Neural cell (in vitro differentiated cells): ENCODE results near the gene MPDU1. TPM values are rescaled to one million over a fixed set of nuclear protein-coding genes. Genes with fewer than 3 reads are reported as not detected.

ENCODE experiments used
- H2AFZ ChIP-seq: fragments of 200-600, 300-800 bp; sonication (generic), shearing (Covaris generic); 2 replicates; pipeline ENCODE4 v1.6.0; 2014; ENCODE audit warnings: low read depth, mild to moderate bottlenecking, antibody characterized with exemption, low read length, moderate library complexity
- H3F3A ChIP-seq: fragments of 200-600 bp; shearing (Covaris generic); 2 replicates; pipeline ENCODE4 v1.6.1; 2016; ENCODE audit warnings: mild to moderate bottlenecking, moderate library complexity, mixed read lengths, antibody characterized with exemption, low read length; ENCODE audit not compliant: insufficient read depth, poor library complexity, severe bottlenecking
- H3K27ac ChIP-seq: fragments of 200-600, 300-800 bp; sonication (generic), shearing (Covaris generic); 2 replicates; pipeline ENCODE4 v1.5.1; 2014; ENCODE audit warnings: mild to moderate bottlenecking, low read length, moderate library complexity
- H3K27me3 ChIP-seq: fragments of 300-800, 200-600 bp; sonication (generic), shearing (Covaris generic); 2 replicates; pipeline ENCODE4 v1.6.0; 2014; ENCODE audit warnings: mild to moderate bottlenecking, low read depth, low read length, moderate library complexity; ENCODE audit not compliant: insufficient read depth
- H3K36me3 ChIP-seq: fragments of 300-800, 200-600 bp; sonication (generic), shearing (Covaris generic); 2 replicates; pipeline ENCODE4 v1.5.1; 2014; ENCODE audit warnings: mild to moderate bottlenecking, antibody characterized with exemption, low read length, moderate library complexity; ENCODE audit not compliant: insufficient read depth
- H3K4me2 ChIP-seq: fragments of 300-800, 200-600 bp; sonication (generic), shearing (Covaris generic); 2 replicates; pipeline ENCODE4 v1.6.0; 2014; ENCODE audit warnings: mild to moderate bottlenecking, low read length
- H3K4me3 ChIP-seq: fragments of 300-800, 200-600 bp; sonication (generic), shearing (Covaris generic); 2 replicates; pipeline ENCODE4 v1.5.1; 2014; ENCODE audit warnings: mild to moderate bottlenecking, low read length, moderate library complexity
- H3K79me2 ChIP-seq: fragments of 200-600 bp; shearing (Covaris generic); replicated peaks from 2 replicates; pipeline ENCODE4 v1.6.0; 2014; ENCODE audit warnings: mild to moderate bottlenecking, low read length, moderate library complexity; ENCODE audit not compliant: insufficient read depth
- H3K9ac ChIP-seq: fragments of 300-800, 200-600 bp; sonication (generic), shearing (Covaris generic); 2 replicates; pipeline ENCODE4 v1.6.1; 2016; ENCODE audit warnings: mild to moderate bottlenecking, low read length, mixed read lengths
- H3K9me2 ChIP-seq: fragments of 200-600 bp; shearing (Covaris generic); 2 replicates; pipeline ENCODE4 v1.6.1; 2016; ENCODE audit warnings: mild to moderate bottlenecking, low read length, mixed read lengths; ENCODE audit not compliant: insufficient read depth
- H3K9me3 ChIP-seq: fragments of 200-600, 300-800 bp; sonication (generic), shearing (Covaris generic); 2 replicates; pipeline ENCODE4 v1.6.1; 2016; ENCODE audit warnings: mild to moderate bottlenecking, mixed run types, low read length, moderate library complexity, mixed read lengths
- H4K20me1 ChIP-seq: fragments of 200-600 bp; shearing (Covaris generic); 2 replicates; pipeline ENCODE4 v1.6.1; 2016; ENCODE audit warnings: mild to moderate bottlenecking, mixed run types; ENCODE audit not compliant: insufficient read depth
- EP300 ChIP-seq: fragments of 450-650 bp; conservative IDR thresholded peaks from 2 replicates; pipeline ENCODE4 v1.6.1; 2014; ENCODE audit warnings: antibody characterized with exemption, mild to moderate bottlenecking, moderate library complexity; ENCODE audit not compliant: poor library complexity, severe bottlenecking
- EZH2 ChIP-seq: fragments of 200-600, 300-800 bp; shearing (Covaris generic), sonication (generic); IDR thresholded peaks from 2 replicates; pipeline ENCODE4 v1.6.1; 2014; ENCODE audit warnings: antibody characterized with exemption, low read length, borderline replicate concordance, mild to moderate bottlenecking; ENCODE audit not compliant: insufficient read depth, poor library complexity, severe bottlenecking
- MXI1 ChIP-seq: fragments of 450-650 bp; conservative IDR thresholded peaks from 2 replicates; pipeline ENCODE4 v1.6.1; 2014; ENCODE audit warnings: antibody characterized with exemption, mild to moderate bottlenecking; ENCODE audit not compliant: poor library complexity, severe bottlenecking
- POLR2AphosphoS5 ChIP-seq: IDR thresholded peaks from 2 replicates; pipeline ENCODE4 v1.6.1; 2012
- RAD21 ChIP-seq: fragments of 450-650 bp; conservative IDR thresholded peaks from 2 replicates; pipeline ENCODE4 v1.6.1; 2014; ENCODE audit warnings: antibody characterized with exemption, mild to moderate bottlenecking, moderate library complexity
- SMC3 ChIP-seq: fragments of 450-650 bp; conservative IDR thresholded peaks from 2 replicates; pipeline ENCODE4 v1.6.1; 2014; ENCODE audit warnings: antibody characterized with exemption, mild to moderate bottlenecking, moderate library complexity; ENCODE audit not compliant: poor library complexity
- TAF1 ChIP-seq: IDR thresholded peaks from 2 replicates; pipeline ENCODE4 v1.6.1; 2012; ENCODE audit warnings: low read depth
- polyA plus RNA-seq: library from polyadenylated mRNA; depleted of rRNA; stranded (reverse); fragments of >200 nt; gene quantifications from 2 replicates; pipeline ENCODE4 v1.2.3, GENCODE V29; 2014
- TF ChIP-seq, protein P1 (sequence below): fragments of 450-650 bp; IDR thresholded peaks from 2 replicates; pipeline ENCODE4 v1.5.1; 2014; ENCODE audit warnings: antibody characterized with exemption, mild to moderate bottlenecking, moderate library complexity; ENCODE audit not compliant: poor library complexity, severe bottlenecking
- TF ChIP-seq, protein P2 (sequence below): IDR thresholded peaks from 2 replicates; pipeline ENCODE4 v1.6.1; 2012; ENCODE audit warnings: borderline replicate concordance

Gene MPDU1
- polyA plus RNA-seq, 1 donor from 2014 or later, result 110 TPM

GRCh38 chr17:7591596-7591995 lies 7.9 kb downstream of the MPDU1 start:
- Histone ChIP-seq H3K79me2 (no peaks in the 10 kb centered on the region), H3F3A (no peaks in the 10 kb centered on the region), H2AFZ (no peak overlapping the region), H3K9me2 (no peaks in the 10 kb centered on the region), H3K9me3 (no peaks in the 10 kb centered on the region), H3K27ac (no peak overlapping the region), H3K9ac (no peak overlapping the region), H3K27me3 (no peaks in the 10 kb centered on the region), H4K20me1 (no peaks in the 10 kb centered on the region), H3K36me3 (peaks cover 7% of the 10 kb centered on the region), H3K4me2 (no peak overlapping the region), H3K4me3 (no peak overlapping the region)
- no peak for TF ChIP-seq RAD21
- TF ChIP-seq, protein P1, sequence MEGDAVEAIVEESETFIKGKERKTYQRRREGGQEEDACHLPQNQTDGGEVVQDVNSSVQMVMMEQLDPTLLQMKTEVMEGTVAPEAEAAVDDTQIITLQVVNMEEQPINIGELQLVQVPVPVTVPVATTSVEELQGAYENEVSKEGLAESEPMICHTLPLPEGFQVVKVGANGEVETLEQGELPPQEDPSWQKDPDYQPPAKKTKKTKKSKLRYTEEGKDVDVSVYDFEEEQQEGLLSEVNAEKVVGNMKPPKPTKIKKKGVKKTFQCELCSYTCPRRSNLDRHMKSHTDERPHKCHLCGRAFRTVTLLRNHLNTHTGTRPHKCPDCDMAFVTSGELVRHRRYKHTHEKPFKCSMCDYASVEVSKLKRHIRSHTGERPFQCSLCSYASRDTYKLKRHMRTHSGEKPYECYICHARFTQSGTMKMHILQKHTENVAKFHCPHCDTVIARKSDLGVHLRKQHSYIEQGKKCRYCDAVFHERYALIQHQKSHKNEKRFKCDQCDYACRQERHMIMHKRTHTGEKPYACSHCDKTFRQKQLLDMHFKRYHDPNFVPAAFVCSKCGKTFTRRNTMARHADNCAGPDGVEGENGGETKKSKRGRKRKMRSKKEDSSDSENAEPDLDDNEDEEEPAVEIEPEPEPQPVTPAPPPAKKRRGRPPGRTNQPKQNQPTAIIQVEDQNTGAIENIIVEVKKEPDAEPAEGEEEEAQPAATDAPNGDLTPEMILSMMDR, result no peak
- no peak for TF ChIP-seq TAF1
- TF ChIP-seq, protein P2, sequence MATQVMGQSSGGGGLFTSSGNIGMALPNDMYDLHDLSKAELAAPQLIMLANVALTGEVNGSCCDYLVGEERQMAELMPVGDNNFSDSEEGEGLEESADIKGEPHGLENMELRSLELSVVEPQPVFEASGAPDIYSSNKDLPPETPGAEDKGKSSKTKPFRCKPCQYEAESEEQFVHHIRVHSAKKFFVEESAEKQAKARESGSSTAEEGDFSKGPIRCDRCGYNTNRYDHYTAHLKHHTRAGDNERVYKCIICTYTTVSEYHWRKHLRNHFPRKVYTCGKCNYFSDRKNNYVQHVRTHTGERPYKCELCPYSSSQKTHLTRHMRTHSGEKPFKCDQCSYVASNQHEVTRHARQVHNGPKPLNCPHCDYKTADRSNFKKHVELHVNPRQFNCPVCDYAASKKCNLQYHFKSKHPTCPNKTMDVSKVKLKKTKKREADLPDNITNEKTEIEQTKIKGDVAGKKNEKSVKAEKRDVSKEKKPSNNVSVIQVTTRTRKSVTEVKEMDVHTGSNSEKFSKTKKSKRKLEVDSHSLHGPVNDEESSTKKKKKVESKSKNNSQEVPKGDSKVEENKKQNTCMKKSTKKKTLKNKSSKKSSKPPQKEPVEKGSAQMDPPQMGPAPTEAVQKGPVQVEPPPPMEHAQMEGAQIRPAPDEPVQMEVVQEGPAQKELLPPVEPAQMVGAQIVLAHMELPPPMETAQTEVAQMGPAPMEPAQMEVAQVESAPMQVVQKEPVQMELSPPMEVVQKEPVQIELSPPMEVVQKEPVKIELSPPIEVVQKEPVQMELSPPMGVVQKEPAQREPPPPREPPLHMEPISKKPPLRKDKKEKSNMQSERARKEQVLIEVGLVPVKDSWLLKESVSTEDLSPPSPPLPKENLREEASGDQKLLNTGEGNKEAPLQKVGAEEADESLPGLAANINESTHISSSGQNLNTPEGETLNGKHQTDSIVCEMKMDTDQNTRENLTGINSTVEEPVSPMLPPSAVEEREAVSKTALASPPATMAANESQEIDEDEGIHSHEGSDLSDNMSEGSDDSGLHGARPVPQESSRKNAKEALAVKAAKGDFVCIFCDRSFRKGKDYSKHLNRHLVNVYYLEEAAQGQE, result no peak
- TF ChIP-seq POLR2AphosphoS5, result no peak
- TF ChIP-seq EZH2, result no peak
- TF ChIP-seq EP300, result no peak
- TF ChIP-seq MXI1, result no peak
- no peak for TF ChIP-seq SMC3

GRCh38 chr17:7592422-7593021 lies 8.9 kb downstream of the MPDU1 start:
- Histone ChIP-seq H3K79me2 (no peaks in the 10 kb centered on the region), H3K9ac (no peak overlapping the region), H3K4me3 (no peak overlapping the region), H3K9me2 (no peaks in the 10 kb centered on the region), H2AFZ (no peak overlapping the region), H3K27ac (no peak overlapping the region), H3K27me3 (no peaks in the 10 kb centered on the region), H3F3A (no peaks in the 10 kb centered on the region), H3K9me3 (no peaks in the 10 kb centered on the region), H3K4me2 (no peak overlapping the region), H4K20me1 (no peaks in the 10 kb centered on the region), H3K36me3 (peaks cover 7% of the 10 kb centered on the region)
- no peak for TF ChIP-seq MXI1
- TF ChIP-seq, protein P2, result no peak
- TF ChIP-seq EZH2, result no peak
- TF ChIP-seq RAD21, result no peak
- no peak for TF ChIP-seq SMC3
- TF ChIP-seq, protein P1, result no peak
